NCI-H2196 treated with DMSO at 0.1 percent for 48 hours (cell line): Measurements from ENCODE around the gene NCF4.

Source experiments
- DNase-seq: peaks from one replicate; lab custom pipeline; 2025; ENCODE audit not compliant: unreplicated experiment; lab: John Stamatoyannopoulos, UW

Gene NCF4

DNA sequence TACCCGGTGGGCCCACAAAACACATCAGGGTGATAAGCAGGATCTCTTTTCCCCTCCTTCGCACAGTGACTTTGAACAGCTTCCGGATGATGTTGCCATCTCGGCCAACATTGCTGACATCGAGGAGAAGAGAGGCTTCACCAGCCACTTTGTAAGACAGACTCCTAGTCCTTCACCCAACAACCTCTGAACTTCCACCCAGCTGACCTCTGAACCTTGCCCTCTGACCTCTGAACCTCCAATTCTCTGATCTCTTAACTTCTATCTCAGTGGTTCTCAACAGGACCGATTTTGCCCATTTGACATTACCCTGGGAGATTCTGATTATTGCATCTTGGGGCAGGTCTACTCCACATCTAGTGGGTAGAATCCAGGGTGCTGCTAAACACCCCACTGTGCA lies 3.2 kb downstream of the NCF4 start:
- DNase-seq: no peak

DNA sequence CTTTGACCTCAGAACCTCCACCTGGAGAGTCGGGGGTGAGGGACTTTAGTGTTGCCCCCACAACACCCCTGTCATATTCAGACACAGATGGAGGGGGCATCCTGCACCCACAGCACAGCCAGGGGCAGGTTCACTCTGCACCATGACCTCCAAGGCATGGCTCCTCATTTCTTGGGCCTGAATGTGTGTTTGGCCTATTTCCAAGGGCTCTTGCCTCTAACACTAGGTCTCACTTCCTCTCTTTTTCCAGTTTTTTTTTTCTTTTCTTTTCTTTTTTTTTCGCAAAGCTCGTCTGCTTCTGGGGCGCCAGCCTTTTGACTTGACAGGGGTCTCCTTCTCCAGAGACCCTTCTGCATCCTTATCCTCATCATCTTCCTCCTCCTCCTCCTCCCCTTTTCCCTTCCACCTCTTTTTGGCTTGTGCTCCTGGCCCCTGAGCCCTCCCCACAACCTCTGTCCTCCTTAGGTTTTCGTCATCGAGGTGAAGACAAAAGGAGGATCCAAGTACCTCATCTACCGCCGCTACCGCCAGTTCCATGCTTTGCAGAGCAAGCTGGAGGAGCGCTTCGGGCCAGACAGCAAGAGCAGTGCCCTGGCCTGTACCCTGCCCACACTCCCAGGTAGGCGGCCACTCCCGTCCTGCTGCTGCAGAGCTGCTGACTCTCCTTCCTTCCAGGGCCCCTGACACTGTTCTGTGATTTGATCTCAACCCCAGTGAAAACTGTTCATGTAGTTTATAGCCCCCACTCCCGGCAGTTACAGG lies 3.8 kb downstream of the NCF4 start:
- DNase-seq: no peak

DNA sequence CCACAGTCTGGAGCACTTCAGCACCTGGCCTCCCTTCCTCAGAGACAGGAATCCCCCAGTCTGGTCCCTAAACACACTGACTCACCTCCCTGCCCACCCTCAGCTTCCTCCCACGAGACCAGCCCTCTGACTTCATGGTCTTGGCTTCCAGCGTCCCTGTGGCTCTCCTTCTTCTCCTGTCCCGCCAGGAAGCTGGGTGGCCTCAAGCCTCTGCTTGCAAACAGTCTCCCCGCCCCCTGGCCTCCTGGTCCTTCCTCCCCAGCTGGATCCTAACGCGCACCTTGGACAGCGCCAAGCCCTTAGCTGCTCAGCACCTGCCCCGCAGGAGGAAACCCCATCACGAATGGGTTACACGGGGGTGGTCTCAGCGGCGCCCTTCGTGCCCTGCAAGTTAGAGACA lies 4.5 kb downstream of the NCF4 start:
- no peak for DNase-seq

DNA sequence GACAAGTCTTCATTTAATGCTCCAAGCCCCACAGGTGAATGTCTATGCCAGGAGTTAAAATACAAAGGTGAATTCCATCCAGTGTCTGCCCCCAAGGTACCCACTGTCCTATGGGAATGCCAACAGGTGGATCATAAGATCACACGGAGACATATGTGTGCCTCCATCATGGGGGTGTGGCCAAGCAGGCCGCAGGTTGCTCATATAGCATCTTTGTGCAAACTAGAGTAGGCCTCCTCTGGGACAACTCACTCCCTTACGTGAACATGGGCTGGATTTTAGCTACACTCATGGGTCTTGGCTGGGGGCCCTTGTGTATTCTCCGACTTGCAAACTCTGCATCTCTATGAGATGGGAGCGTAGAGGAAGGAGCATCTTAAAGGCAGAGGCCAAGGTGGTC lies 6.9 kb downstream of the NCF4 start:
- no peak for DNase-seq

DNA sequence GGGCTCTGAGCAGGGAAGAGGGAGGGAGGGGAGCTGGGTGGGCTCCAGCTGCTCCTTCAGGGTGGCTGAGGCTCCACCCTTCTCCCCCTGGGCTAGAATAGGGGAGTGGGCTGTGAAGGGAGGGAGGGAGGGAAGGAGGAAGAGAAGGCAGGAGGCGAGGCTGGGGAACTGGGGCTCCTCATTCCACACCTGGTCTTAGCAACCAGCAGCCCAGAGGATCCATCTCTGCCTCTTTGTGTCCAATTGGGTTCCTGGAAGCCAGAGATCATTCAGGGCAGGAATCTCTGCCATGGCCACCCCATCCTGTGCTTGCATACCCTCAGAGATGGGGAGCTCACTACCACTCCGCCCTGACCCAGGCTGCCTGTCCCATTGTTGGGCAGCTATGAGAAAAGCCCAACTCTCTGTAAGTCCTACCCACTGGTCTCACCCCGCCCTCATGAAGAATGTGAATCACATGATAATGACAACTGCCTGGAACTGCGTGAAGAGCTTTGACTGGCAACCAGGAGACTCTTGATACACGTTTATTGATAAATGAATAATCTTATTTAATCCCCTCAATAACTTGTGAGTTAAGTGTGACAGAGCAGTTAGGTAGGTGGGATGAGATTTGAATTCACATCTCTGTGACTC lies 7.9 kb downstream of the NCF4 start:
- DNase-seq: no peak

DNA sequence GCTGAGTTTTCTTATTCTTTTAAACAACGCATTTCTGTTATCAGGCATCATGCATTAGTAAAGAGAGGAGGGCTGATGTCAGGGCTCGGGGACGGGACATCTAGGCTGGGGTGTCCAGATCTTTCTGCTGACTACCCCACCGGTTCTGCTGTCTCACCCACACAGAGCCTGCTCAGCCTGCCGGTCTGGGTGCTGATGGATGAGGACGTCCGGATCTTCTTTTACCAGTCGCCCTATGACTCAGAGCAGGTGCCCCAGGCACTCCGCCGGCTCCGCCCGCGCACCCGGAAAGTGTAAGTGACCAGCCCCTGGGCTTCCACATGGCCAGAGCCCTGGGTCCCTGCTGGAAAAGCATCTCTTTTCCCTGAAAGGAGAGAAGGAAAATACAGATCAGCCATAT lies 9.4 kb downstream of the NCF4 start:
- no peak for DNase-seq

DNA sequence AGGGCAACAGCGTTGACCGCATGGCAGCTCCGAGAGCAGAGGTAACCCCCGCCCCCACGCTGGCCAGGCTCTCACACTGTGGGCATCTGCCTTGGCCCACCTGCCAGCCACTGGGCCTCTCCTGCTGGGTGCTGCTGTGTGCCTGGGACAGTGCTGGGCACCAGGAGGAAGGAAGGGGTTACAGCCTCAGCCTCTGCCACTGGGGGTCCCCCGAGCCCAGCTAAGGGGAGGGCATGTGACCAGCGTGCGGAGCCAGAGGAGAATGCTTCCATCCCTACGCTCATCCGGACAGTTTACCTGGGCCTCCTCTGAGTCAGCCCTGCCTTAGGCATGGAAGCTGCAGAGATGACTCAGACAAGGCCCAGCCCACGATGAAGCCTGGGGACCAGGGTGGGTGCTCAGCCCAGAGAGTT lies 10.9 kb downstream of the NCF4 start:
- DNase-seq: no peak

DNA sequence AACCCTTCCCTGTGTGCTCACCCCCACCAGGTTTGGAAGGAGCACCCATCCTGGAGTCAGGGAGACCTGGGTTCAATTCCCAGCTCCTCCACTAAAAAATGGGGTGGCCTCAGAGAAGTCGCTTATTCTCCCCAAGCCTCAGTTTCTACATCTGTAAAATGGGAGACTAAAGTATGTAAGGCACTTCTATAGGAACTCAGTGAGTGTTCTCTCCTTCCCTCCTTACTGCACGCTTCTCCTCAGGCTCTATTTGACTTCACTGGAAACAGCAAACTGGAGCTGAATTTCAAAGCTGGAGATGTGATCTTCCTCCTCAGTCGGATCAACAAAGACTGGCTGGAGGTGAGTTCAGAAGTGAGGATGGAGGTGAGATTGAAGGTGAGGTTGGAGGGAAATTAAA lies 11.3 kb downstream of the NCF4 start:
- no peak for DNase-seq

DNA sequence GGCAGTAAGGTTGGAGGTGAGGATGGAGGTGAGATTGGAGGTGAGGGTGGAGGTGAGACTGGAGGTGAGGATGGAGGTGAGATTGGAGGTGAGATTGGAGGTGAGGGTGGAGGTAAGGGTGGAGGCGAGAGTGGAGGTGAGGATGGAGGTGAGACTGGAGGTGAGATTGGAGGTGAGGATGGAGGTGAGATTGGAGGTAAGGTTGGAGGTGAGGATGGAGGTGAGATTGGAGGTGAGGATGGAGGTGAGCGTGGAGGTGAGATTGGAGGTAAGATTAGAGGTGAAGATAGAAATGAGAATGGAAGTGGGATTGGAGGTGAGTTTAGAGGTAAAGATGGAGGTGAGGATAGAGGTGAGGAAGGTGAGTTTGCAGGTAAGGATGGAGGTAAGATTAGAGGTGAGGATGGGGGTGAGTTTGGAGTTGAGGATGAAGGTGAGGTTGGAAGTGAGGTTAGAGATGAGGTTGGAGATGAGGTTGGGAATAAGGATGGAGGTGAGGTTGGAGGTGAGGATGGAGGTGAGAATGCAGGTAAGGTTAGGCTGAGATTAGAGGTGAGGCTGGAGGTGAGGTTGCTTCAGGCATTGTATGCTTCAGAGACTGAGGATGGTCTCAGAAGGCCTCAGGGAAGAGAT lies 12.2 kb downstream of the NCF4 start:
- DNase-seq: no peak

DNA sequence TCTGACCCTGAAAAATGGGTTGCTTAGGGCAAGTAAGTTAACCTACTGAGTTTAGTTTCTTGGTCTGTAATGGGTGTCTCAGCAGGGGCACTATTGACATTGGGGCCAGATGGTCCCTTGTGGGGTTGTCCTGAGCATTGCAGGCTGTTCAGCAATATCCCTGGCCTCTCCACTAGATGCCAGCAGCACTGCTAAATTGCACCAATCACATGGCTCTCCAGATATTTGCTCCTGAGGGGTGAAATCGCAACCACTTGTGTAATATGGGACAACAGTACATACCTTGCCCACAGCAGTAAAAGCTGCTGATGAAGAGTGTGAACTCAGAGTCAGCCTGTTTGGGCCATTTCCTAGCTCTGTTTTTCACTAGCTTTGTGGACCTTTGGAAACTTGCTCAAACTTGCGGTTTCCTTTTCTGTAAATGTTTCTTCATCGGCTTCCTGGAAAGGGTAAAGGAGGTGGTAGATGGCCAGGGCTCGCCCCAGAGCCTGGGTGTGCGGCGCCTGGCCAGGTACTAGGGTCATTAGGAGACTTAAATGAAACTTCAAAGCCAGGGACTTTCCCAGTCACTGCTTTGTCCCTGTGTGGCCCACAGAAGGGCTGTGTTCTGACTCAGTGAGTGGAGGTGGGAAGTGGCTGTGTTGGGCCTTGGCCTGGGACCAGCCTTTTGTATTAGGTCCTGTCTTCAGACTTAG lies 13.0 kb downstream of the NCF4 start:
- no peak for DNase-seq

DNA sequence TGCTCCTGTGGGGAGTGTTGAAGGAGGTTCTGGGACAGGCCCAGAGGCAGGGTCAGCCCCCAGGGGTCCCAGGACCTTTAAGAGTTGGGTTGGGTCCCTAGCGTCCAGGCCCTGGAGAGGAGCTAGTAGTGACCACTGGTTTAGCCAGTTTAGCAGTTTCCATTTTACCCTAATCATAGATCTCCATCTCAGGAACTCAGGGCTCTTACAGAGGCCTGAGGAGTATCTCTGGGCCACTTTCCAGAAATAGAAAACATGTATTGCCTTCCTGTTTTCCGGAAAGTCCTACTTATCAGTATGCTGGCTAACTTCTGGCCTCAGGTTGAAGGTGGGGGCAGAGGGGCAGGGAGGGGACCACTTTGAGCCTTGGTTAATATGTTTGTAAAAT lies 13.5 kb downstream of the NCF4 start:
- DNase-seq: no peak

DNA sequence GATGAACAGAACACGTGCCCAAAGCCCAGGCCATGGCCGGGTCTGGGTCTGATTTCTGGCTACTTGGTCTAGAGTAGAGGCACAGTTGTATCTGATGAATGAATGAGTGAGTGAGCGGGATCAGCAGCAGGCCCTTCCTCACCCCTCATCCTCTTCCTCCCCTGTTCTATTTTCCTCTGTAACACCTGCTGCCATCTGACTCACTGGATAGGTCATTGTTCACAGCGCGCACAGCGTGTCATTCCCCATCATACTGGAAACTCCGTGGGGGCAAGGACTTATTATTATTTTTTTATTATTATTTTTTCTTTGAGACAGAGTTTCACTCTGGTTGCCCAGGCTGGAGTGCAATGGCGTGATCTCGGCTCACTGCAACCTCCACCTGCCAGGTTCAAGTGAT lies 13.9 kb downstream of the NCF4 start:
- DNase-seq: no peak

DNA sequence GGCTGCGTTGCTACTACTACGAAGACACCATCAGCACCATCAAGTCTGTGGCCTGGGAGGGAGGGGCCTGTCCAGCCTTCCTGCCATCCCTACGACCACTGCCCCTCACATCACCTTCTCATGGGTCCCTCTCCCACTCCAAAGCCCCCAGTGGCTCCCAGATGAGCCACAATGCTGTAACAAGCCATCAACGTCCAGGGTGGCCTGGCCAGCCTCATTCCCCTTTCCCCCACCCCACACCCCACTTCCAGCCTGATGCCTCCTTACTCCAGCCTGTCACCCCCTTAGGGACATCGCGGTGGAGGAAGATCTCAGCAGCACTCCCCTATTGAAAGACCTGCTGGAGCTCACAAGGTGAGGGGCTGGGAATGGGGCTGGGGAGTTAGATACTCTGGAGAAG lies 14.9 kb downstream of the NCF4 start:
- no peak for DNase-seq

DNA sequence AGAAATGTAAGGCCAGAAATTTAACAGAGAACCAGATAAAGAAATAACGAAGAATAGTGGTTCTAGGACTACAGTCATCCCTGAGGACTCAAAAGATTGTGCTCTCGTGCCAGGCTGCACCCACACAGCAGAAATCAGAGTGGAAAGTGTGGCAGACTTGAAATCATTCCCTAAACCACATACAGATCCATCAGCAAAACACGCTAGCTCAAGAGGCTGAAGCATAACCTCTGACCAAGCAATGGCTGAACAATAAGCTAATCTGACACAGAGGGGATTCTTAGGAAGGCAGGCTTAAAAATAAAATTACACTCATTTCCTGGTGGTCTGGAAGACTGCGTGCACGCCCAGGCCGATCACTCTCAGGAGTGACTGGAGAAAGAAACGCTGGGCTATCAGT lies 19.0 kb downstream of the NCF4 start:
- DNase-seq: no peak

DNA sequence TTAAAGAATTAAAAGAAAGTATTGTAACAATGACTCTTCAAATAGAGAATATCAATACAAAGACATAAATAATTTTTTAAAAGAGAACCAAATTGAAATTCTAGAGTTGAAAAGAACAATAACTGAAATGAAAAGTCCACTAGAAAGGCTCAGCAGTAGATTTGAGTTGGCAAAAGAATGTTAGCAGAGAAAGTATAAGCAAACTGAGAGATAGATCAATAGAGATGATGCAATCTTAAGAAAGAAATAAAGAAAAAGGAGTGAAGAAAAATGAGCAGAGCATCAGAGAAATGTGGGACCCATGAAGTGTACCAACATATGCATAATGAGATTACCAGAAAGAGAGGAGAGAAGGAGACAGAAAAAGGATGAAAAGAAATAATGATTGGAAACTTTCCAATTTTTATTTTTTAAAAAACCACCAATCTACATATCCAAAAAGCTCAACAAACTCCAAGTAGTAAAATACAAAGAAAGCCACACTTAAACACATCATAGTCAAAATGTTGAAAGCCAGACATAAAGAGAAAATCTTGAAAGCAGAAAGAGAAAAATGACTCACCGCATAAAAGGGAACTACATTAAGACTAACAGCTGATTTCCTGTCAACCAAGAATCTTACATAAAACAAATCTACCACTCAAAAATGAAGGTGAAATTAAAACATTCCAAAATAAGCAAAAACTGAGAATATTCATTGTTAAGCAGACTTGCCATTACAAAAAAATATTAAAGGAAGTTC lies 20.9 kb downstream of the NCF4 start:
- DNase-seq: no peak

DNA sequence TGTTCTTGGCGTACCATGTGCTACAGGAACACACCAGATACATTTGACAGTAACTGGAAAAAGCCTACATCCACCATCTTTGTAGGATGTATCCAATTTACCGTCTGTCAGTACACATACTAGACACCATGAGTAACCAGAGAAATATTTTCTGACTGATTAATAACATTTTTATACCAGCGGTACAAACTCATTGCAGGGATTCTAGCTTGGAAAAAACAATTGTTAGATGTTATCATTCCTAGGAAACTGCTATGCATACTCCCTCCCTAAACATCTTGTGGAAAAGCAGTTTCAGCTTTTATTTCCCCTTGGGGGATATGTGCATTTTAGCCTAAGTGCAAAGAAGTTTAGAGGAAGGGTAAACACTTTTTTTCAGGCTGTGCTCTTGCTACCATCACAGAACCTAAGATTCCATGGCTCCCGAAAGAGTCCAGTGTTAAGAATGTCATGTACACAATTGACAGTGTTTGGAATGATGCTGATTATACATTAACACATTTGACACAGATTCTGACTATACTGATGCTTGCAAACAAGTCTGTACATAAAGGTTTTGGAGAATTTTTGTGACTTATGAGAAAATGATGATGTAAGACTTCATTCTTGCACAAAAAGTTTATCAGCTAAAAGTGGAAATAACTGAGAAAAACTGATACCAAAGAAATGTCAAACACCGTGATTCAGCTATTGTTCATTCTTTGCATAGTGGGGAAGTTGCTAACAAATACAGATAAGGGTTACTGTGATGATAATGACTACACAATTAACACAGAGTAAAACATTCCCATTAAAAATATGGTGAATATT lies 23.7 kb downstream of the NCF4 start:
- DNase-seq: no peak

DNA sequence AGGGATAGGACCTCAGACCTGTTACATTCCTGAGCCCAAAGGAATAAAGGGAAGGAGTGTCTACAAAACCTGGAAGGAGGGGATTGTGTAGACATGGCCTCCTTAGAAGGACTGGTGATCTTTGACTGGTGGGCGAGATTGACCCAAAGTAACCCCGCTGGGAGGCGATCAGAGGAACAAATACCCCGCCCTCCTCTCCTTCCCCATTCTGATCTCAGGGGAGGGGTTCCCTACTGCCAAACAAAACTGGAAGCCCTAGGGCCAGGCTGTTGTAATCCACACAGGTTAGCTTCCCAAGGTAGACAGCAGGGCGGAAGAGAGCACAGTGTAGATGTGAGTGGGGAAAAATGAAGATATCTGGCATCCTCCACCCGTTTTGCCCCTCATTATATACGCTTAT lies 24.7 kb downstream of the NCF4 start:
- no peak for DNase-seq

DNA sequence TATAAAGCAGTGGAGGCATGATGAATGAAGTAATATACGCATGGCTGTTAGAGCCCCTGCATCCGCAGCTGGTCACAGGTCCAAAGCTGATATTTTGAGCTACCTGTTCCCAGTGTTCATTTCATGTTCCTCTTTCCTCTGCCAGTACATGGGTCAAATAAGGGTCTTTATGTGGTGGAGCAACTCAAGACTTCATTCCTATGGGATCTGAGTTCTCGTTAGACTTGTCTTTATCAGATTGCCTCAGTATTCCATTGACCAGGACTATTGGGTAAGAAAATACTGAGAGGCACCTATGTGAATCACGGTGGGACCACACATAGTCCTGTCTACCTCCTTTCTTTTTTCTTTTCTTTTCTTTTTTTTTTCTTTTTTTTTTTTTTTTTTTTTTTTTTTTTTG lies 25.2 kb downstream of the NCF4 start:
- no peak for DNase-seq

DNA sequence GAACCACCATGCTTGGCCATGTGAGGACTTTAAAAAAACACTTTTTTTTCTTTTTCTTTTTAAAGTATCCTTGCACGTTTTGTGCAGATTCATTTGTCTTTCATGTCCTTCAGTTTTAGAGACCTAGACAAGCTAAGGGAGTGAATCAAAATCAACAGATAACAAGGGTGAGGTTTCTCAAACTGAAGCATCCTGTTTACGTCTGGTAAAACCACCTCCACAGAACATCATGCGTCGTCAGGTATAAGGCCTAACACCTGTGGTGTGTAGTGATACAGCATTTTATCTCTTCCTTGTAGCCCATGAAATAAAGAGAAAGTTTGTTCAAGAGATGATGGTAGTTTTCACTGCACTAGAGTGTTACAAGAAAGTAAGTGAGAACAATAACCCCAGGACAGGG lies 26.4 kb downstream of the NCF4 start:
- DNase-seq: no peak

DNA sequence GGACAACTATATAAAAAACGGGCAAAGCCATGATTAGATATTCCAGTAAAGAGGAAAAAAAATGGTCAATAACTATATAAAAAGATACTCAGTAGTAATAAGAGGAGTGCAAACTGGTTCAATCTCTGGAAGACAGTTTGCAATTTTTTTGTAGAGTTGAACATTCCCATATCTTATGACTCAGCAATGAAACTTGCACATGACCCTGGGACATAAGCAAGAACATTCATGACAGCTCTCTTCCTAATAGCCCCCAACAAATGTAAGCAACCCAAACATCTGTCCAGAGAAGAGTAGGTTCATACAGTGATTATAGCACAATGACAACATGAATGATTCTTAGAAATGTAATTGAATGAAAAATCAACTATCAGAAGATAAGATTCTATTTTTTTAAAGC lies 30.8 kb downstream of the NCF4 start:
- DNase-seq: no peak
